ACC112 (cell line): Measurements from ENCODE around the gene HUWE1.

Source experiments
- H2AFZ ChIP-seq: fragments of 200-600 bp; sonication (generic); one replicate; pipeline ENCODE4 v1.6.0; 2017; ENCODE audit warnings: antibody characterized with exemption, low read length; ENCODE audit not compliant: unreplicated experiment
- H3K27ac ChIP-seq: fragments of 200-600 bp; sonication (generic); 2 replicates; pipeline ENCODE4 v1.5.1; 2014; ENCODE audit warnings: low read depth, mild to moderate bottlenecking, antibody characterized with exemption, low read length, moderate library complexity
- H3K27me3 ChIP-seq: fragments of 200-600 bp; sonication (generic); 2 replicates; pipeline ENCODE4 v1.6.1; 2014; ENCODE audit warnings: mild to moderate bottlenecking, antibody characterized with exemption, low read length, moderate library complexity, mixed read lengths; ENCODE audit not compliant: insufficient read depth
- H3K36me3 ChIP-seq: fragments of 200-600 bp; sonication (generic); 2 replicates; pipeline ENCODE4 v1.6.1; 2016; ENCODE audit warnings: mild to moderate bottlenecking, antibody characterized with exemption, low read length, moderate library complexity, mixed read lengths; ENCODE audit not compliant: insufficient read depth
- H3K4me1 ChIP-seq: fragments of 200-600 bp; sonication (generic); one replicate; pipeline ENCODE4 v1.6.1; 2016; ENCODE audit warnings: low read length, mixed read lengths; ENCODE audit not compliant: insufficient read depth, unreplicated experiment, control insufficient read depth
- H3K4me3 ChIP-seq: fragments of 200-600 bp; sonication (generic); 2 replicates; pipeline ENCODE4 v1.5.1; 2014; ENCODE audit warnings: mild to moderate bottlenecking, low read depth, low read length
- H3K79me2 ChIP-seq: fragments of 200-600 bp; sonication (generic); one replicate; pipeline ENCODE4 v1.6.0; 2016; ENCODE audit warnings: low read length; ENCODE audit not compliant: control insufficient read depth, unreplicated experiment, insufficient read depth

Gene HUWE1

DNA sequence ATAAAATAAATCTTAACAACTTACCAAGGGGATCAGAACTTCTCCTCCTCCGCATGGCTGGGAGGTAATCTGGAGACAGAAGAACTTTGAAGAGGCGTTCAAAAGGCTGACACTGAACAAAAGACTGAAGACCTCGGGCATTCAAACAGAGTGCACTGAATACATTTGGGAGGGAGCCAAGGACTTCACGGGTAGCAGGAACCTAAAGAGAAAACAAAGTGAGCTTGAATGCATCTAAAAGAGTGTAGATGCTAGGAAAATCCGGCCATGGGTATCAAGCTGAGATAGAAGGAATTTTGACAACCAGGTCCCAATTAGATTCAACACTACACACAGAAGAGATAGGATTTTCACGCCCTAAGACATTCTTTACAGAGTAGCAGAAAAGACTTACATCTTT lies 69.6 kb downstream of the HUWE1 start:
- Histone ChIP-seq H2AFZ (no peak overlapping the region), H3K27ac (no peak overlapping the region), H3K27me3 (no peaks in the 10 kb centered on the region), H3K79me2 (peaks cover 18% of the 10 kb centered on the region), H3K4me3 (no peak overlapping the region), H3K4me1 (no peaks in the 10 kb centered on the region), H3K36me3 (peaks cover 26% of the 10 kb centered on the region)

DNA sequence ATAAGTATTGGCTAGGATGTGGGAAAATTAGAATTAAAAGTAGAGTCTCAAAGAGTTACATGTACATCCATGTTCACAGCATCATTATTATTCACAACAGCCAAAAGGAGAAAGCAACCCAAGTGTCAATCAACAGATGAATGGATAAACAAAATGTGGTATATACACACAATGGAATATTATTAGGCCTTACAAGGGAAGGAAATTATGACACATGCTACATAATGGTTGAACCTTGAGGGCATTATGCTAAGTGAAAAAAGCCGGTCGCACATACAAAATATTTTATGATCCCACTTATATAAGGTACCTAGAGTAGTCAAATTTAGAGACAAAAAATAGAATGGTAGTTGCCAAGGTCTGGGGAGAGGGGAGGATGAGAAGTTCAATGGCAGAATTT lies 80.1 kb downstream of the HUWE1 start:
- H3K79me2 ChIP-seq, result peaks cover 15% of the 10 kb centered on the region
- H3K4me1 ChIP-seq, result no peaks in the 10 kb centered on the region
- H3K27ac ChIP-seq, result no peak overlapping the region
- peaks cover 18% of the 10 kb centered on the region for H3K36me3 ChIP-seq
- no peak overlapping the region for H2AFZ ChIP-seq
- H3K4me3 ChIP-seq, result no peak overlapping the region
- no peaks in the 10 kb centered on the region for H3K27me3 ChIP-seq

DNA sequence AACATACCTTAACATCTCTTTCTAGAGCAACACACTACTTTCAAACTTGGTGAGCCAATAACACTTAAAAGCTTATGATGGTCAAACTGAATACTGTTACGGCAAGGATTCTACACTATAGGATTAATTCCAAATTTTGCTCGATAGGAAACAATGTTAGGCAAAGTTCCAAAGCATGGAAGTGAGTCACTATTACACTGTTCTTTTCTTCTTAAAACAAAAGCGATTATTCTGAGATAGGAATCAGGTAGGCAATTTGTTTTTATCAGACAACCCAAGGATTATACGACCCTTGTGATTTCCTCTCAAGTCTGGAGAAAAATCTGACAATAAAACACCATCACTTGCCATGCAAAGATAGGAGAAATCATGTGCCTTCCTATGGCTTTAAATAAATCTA lies 81.5 kb downstream of the HUWE1 start:
- no peaks in the 10 kb centered on the region for H3K4me1 ChIP-seq
- no peak overlapping the region for H2AFZ ChIP-seq
- no peaks in the 10 kb centered on the region for H3K27me3 ChIP-seq
- H3K27ac ChIP-seq, result no peak overlapping the region
- H3K79me2 ChIP-seq, result peaks cover 12% of the 10 kb centered on the region
- peaks cover 26% of the 10 kb centered on the region for H3K36me3 ChIP-seq
- no peak overlapping the region for H3K4me3 ChIP-seq

DNA sequence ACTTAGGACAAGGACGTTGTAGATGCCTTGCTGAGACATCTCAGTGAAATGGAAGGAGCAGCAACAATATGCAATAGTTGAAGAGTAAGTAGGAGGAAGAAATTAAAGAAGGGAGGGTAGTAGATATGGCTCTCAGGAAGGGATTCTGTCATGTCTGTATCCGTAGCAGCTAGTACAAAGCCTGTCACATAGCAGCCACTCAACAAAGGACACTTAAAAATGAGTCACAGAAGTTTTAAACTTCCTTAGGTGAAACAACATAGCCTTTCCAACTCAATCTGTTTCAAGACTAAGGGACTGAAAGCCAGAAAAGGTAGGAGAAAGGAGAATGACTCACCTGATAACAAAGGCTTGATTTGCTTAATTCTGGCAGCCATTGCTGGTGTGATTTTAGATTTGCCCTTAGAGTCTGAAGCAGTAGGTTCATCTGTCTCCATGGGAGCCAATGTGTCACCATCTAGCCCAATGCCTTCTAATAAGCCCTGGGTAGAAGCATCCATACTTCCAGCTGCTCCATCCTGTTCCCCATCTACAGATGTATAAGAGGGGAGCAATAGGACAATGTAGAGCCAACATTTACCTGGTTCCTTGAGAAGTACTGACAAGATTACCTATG lies 86.6 kb downstream of the HUWE1 start:
- Histone ChIP-seq H3K27ac (no peak overlapping the region), H3K4me3 (no peak overlapping the region), H3K4me1 (peaks cover 3% of the 10 kb centered on the region), H3K27me3 (no peaks in the 10 kb centered on the region), H3K36me3 (peaks cover 27% of the 10 kb centered on the region), H2AFZ (no peak overlapping the region), H3K79me2 (peaks cover 6% of the 10 kb centered on the region)

- H2AFZ ChIP-seq, result no peak overlapping the region
- H3K36me3 ChIP-seq, result peaks cover 25% of the 10 kb centered on the region; the same call in 1 of the 2 replicates
- peaks cover 7% of the 10 kb centered on the region for H3K4me1 ChIP-seq
- H3K27ac ChIP-seq, result no peak overlapping the region
- no peak overlapping the region for H3K4me3 ChIP-seq
- no peaks in the 10 kb centered on the region for H3K27me3 ChIP-seq
- peaks cover 6% of the 10 kb centered on the region for H3K79me2 ChIP-seq
These were observed 88.3 kb downstream of the HUWE1 start for GRCh38 chrX:53598169-53598568.

GRCh38 chrX:53595266-53595810 lies 91.2 kb downstream of the HUWE1 start:
- Histone ChIP-seq H3K4me3 (no peak overlapping the region), H3K27ac (peak overlapping the region; percentile 19; the same call in 1 of the 2 replicates)

DNA sequence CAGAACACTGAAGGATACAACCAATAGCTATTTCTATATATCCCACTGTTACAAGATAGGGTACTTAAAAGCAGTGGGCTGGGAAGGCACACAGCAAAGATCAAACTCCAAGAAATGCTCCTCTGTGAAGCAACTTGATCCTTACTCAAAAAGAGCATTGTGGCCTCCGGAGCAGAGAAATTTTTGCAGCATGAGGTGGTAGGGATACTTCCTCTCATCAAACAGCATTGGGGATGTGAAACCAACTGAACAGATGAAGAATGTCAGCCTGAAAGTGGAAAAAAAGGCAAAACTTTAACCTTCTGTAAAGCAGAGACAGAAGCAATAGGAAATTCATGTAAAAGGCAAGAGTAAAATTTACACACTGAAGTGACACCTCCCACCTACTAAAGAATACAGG lies 92.2 kb downstream of the HUWE1 start:
- Histone ChIP-seq H3K27me3 (no peaks in the 10 kb centered on the region), H2AFZ (no peak overlapping the region), H3K27ac (no peak overlapping the region; the same call in 1 of the 2 replicates), H3K4me1 (peaks cover 7% of the 10 kb centered on the region), H3K79me2 (peaks cover 2% of the 10 kb centered on the region), H3K36me3 (peaks cover 28% of the 10 kb centered on the region), H3K4me3 (no peak overlapping the region)

More at GRCh38 chrX:53595266-53595810, 91.2 kb downstream of the HUWE1 start:
- Histone ChIP-seq H3K4me1 (peaks cover 7% of the 10 kb centered on the region), H2AFZ (no peak overlapping the region), H3K79me2 (peaks cover 5% of the 10 kb centered on the region), H3K36me3 (peaks cover 28% of the 10 kb centered on the region), H3K27me3 (no peaks in the 10 kb centered on the region)

- Histone ChIP-seq H3K4me1 (no peaks in the 10 kb centered on the region), H3K4me3 (no peak overlapping the region), H3K27me3 (no peaks in the 10 kb centered on the region), H3K79me2 (peaks cover 5% of the 10 kb centered on the region), H3K27ac (no peak overlapping the region), H2AFZ (no peak overlapping the region), H3K36me3 (peaks cover 52% of the 10 kb centered on the region)
These were observed 98.6 kb downstream of the HUWE1 start for GRCh38 chrX:53587795-53588420.

GRCh38 chrX:53584891-53585290 lies 101.6 kb downstream of the HUWE1 start:
- H3K36me3 ChIP-seq, result peaks cover 49% of the 10 kb centered on the region
- H3K79me2 ChIP-seq, result peaks cover 3% of the 10 kb centered on the region
- no peak overlapping the region for H3K4me3 ChIP-seq
- H2AFZ ChIP-seq, result no peak overlapping the region
- H3K27me3 ChIP-seq, result no peaks in the 10 kb centered on the region
- no peaks in the 10 kb centered on the region for H3K4me1 ChIP-seq
- H3K27ac ChIP-seq, result no peak overlapping the region

DNA sequence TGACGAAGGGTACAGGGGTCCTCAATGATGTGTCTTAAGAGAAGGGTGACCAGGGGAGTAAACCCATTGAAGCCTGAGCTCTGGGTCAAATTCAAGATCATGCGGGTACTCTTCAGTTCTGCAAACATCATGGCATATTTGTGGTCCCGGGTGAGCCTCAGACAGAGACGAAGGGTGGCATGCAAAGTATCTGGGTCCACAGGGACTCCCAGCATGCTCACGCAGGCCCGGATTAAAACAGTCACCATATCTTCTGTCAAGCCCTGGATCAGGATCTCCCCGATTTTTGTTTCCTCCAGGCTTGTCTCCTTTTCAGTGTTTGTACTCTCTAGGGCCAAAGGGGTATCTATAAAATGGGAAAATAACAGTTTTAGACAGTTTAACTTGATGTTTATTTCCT lies 102.9 kb downstream of the HUWE1 start:
- no peak overlapping the region for H3K4me3 ChIP-seq
- H3K27me3 ChIP-seq, result no peaks in the 10 kb centered on the region
- H3K4me1 ChIP-seq, result no peaks in the 10 kb centered on the region
- H3K79me2 ChIP-seq, result peaks cover 3% of the 10 kb centered on the region
- no peak overlapping the region for H3K27ac ChIP-seq
- peaks cover 39% of the 10 kb centered on the region for H3K36me3 ChIP-seq
- no peak overlapping the region for H2AFZ ChIP-seq
